ENCODE measurements around the gene APBB2. TPM values are rescaled to one million over a fixed set of nuclear protein-coding genes. Genes with fewer than 3 reads are reported as not detected.

APBB2 gene
- total and polyA plus RNA-seq, 2 experiments from 2014 or later, result 35.8 to 74.8 TPM

DNA sequence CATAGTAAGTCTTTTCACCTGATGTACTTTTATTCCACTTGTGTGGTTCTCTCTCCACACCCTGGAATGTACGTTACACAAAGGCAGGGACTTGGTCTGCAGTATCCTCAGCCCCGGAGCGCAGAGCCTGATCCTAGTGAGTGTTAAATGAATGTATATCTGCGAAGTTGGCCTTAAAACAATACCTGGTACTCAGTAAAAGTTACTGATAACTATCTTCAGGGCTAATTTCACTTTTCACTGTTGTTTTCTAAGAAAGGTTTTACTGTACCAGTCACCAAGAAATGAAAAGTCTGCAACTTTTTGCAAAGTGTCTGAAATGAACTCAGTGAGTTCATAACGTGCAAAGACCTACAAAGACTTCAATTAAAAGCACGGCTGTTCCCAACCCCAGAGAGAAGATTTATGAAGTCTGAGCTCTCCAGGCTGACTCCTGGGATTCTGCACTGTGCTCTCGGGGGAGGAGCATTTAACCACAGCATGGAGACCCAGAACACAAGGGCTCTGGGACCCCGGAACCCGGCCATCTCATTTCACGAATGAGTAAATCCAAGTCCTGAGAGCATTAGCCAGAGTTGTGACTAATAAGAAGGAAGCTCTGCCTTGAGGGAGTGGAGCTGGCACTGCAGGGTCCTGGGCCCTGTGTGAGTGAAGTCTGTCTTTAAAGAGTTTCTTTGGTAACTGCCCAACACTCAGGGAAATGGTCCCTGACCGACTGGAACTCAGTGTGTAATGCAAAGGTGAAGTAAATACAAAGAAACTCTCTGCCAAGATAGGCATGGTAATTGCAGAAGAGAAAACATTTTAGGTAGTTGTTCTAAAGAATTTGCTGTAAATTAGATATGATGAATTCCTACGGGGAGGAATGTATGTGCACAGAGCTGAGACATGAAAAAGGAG, 298.8 kb downstream of the APBB2 start:
- Histone ChIP-seq H3K79me2 (replicated peaks; ENCODE audit: insufficient read depth) (no peaks in the 10 kb centered on the region), H3K36me3 (ENCODE audit: insufficient read depth) (no peaks in the 10 kb centered on the region; the same call in none of the 2 replicates), H3F3A (replicated peaks; ENCODE audit: low read depth) (no peaks in the 10 kb centered on the region), H4K20me1 (replicated peaks; ENCODE audit: insufficient read depth) (0 out of 2 replicates have a peak, but pooled peaks cover 4% of the 10 kb centered on the region), H2AFZ (no peak overlapping the region), H3K9me2 (ENCODE audit: insufficient read depth) (peaks cover 7% of the 10 kb centered on the region; the same call in 1 of the 2 replicates), H3K27ac (ENCODE audit: low read depth) (no peak overlapping the region), H3K4me3 (no peak overlapping the region), H3K4me1 (ENCODE audit: insufficient read depth) (peaks cover 10% of the 10 kb centered on the region), H3K4me2 (no peak overlapping the region), H3K27me3 (ENCODE audit: insufficient read depth) (no peaks in the 10 kb centered on the region)
- TF ChIP-seq, protein P1, sequence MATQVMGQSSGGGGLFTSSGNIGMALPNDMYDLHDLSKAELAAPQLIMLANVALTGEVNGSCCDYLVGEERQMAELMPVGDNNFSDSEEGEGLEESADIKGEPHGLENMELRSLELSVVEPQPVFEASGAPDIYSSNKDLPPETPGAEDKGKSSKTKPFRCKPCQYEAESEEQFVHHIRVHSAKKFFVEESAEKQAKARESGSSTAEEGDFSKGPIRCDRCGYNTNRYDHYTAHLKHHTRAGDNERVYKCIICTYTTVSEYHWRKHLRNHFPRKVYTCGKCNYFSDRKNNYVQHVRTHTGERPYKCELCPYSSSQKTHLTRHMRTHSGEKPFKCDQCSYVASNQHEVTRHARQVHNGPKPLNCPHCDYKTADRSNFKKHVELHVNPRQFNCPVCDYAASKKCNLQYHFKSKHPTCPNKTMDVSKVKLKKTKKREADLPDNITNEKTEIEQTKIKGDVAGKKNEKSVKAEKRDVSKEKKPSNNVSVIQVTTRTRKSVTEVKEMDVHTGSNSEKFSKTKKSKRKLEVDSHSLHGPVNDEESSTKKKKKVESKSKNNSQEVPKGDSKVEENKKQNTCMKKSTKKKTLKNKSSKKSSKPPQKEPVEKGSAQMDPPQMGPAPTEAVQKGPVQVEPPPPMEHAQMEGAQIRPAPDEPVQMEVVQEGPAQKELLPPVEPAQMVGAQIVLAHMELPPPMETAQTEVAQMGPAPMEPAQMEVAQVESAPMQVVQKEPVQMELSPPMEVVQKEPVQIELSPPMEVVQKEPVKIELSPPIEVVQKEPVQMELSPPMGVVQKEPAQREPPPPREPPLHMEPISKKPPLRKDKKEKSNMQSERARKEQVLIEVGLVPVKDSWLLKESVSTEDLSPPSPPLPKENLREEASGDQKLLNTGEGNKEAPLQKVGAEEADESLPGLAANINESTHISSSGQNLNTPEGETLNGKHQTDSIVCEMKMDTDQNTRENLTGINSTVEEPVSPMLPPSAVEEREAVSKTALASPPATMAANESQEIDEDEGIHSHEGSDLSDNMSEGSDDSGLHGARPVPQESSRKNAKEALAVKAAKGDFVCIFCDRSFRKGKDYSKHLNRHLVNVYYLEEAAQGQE (IDR thresholded peaks at IDR 0.05; ENCODE audit: unreplicated experiment), result no peak
- TF ChIP-seq POLR2AphosphoS5 (IDR thresholded peaks at IDR 0.05; ENCODE audit: low read depth) (no peak), JUNB (IDR thresholded peaks at IDR 0.05; ENCODE audit: unreplicated experiment) (no peak), STAT1 (IDR thresholded peaks at IDR 0.05; ENCODE audit: unreplicated experiment) (no peak), EZH2phosphoT487 (IDR thresholded peaks at IDR 0.05; ENCODE audit: unreplicated experiment) (no peak), NANOG (IDR thresholded peaks at IDR 0.05; ENCODE audit: borderline replicate concordance) (no peak), ZNF114 (CRISPR knock-in tag; IDR thresholded peaks at IDR 0.05) (no peak), CREB1 (CRISPR knock-in tag; IDR thresholded peaks at IDR 0.05; ENCODE audit: low read depth) (no peak), EZH2 (IDR thresholded peaks at IDR 0.05; ENCODE audit: low read depth, unreplicated experiment) (no peak), ZNF331 (CRISPR knock-in tag; IDR thresholded peaks at IDR 0.05; ENCODE audit: low read depth) (no peak)
- TF ChIP-seq, protein P2, sequence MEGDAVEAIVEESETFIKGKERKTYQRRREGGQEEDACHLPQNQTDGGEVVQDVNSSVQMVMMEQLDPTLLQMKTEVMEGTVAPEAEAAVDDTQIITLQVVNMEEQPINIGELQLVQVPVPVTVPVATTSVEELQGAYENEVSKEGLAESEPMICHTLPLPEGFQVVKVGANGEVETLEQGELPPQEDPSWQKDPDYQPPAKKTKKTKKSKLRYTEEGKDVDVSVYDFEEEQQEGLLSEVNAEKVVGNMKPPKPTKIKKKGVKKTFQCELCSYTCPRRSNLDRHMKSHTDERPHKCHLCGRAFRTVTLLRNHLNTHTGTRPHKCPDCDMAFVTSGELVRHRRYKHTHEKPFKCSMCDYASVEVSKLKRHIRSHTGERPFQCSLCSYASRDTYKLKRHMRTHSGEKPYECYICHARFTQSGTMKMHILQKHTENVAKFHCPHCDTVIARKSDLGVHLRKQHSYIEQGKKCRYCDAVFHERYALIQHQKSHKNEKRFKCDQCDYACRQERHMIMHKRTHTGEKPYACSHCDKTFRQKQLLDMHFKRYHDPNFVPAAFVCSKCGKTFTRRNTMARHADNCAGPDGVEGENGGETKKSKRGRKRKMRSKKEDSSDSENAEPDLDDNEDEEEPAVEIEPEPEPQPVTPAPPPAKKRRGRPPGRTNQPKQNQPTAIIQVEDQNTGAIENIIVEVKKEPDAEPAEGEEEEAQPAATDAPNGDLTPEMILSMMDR (conservative IDR thresholded peaks at IDR 0.05; ENCODE audit: low read depth in 2 of 2), result no peak
- TF ChIP-seq, protein P3, sequence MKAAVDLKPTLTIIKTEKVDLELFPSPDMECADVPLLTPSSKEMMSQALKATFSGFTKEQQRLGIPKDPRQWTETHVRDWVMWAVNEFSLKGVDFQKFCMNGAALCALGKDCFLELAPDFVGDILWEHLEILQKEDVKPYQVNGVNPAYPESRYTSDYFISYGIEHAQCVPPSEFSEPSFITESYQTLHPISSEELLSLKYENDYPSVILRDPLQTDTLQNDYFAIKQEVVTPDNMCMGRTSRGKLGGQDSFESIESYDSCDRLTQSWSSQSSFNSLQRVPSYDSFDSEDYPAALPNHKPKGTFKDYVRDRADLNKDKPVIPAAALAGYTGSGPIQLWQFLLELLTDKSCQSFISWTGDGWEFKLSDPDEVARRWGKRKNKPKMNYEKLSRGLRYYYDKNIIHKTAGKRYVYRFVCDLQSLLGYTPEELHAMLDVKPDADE (IDR thresholded peaks at IDR 0.05), result no peak
- TF ChIP-seq, protein P4, sequence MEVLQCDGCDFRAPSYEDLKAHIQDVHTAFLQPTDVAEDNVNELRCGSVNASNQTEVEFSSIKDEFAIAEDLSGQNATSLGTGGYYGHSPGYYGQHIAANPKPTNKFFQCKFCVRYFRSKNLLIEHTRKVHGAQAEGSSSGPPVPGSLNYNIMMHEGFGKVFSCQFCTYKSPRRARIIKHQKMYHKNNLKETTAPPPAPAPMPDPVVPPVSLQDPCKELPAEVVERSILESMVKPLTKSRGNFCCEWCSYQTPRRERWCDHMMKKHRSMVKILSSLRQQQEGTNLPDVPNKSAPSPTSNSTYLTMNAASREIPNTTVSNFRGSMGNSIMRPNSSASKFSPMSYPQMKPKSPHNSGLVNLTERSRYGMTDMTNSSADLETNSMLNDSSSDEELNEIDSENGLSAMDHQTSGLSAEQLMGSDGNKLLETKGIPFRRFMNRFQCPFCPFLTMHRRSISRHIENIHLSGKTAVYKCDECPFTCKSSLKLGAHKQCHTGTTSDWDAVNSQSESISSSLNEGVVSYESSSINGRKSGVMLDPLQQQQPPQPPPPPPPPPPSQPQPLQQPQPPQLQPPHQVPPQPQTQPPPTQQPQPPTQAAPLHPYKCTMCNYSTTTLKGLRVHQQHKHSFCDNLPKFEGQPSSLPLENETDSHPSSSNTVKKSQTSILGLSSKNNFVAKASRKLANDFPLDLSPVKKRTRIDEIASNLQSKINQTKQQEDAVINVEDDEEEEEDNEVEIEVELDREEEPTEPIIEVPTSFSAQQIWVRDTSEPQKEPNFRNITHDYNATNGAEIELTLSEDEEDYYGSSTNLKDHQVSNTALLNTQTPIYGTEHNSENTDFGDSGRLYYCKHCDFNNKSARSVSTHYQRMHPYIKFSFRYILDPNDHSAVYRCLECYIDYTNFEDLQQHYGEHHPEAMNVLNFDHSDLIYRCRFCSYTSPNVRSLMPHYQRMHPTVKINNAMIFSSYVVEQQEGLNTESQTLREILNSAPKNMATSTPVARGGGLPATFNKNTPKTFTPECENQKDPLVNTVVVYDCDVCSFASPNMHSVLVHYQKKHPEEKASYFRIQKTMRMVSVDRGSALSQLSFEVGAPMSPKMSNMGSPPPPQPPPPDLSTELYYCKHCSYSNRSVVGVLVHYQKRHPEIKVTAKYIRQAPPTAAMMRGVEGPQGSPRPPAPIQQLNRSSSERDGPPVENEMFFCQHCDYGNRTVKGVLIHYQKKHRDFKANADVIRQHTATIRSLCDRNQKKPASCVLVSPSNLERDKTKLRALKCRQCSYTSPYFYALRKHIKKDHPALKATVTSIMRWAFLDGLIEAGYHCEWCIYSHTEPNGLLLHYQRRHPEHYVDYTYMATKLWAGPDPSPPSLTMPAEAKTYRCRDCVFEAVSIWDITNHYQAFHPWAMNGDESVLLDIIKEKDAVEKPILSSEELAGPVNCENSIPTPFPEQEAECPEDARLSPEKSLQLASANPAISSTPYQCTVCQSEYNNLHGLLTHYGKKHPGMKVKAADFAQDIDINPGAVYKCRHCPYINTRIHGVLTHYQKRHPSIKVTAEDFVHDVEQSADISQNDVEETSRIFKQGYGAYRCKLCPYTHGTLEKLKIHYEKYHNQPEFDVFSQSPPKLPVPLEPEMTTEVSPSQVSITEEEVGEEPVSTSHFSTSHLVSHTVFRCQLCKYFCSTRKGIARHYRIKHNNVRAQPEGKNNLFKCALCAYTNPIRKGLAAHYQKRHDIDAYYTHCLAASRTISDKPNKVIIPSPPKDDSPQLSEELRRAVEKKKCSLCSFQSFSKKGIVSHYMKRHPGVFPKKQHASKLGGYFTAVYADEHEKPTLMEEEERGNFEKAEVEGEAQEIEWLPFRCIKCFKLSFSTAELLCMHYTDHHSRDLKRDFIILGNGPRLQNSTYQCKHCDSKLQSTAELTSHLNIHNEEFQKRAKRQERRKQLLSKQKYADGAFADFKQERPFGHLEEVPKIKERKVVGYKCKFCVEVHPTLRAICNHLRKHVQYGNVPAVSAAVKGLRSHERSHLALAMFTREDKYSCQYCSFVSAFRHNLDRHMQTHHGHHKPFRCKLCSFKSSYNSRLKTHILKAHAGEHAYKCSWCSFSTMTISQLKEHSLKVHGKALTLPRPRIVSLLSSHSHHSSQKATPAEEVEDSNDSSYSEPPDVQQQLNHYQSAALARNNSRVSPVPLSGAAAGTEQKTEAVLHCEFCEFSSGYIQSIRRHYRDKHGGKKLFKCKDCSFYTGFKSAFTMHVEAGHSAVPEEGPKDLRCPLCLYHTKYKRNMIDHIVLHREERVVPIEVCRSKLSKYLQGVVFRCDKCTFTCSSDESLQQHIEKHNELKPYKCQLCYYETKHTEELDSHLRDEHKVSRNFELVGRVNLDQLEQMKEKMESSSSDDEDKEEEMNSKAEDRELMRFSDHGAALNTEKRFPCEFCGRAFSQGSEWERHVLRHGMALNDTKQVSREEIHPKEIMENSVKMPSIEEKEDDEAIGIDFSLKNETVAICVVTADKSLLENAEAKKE (CRISPR knock-in tag; IDR thresholded peaks at IDR 0.05), result no peak
- ATAC-seq (no peak), DNase-seq (ENCODE audit: low spot score) (no peak)
- Mint-ChIP-seq H3K9me3 (peaks cover 2% of the 10 kb centered on the region; the same call in 1 of the 3 replicates), H3K4me1 (peaks cover 27% of the 10 kb centered on the region), H3K4me3 (no peak overlapping the region), H3K27me3 (ENCODE audit: insufficient read depth, low read depth, poor library complexity) (peaks cover 2% of the 10 kb centered on the region), H3K27ac (no peak overlapping the region), H3K36me3 (ENCODE audit: low read depth) (peaks cover 9% of the 10 kb centered on the region; the same call in 2 of the 3 replicates)
